Testis (tissue), 2 donors: Measurements from ENCODE around the gene PNLIPRP2.

Experiments
- POLR2A ChIP-seq: fragments of 450-650 bp; IDR thresholded peaks from one replicate; pipeline ENCODE4 v1.6.1; 2017; ENCODE audit warnings: antibody characterized with exemption, mild to moderate bottlenecking, moderate library complexity
- TF ChIP-seq, protein P1 (sequence below), 3 experiments: fragments of 450-650 bp in 2 of 3; fragments of 200-600 bp in 1 of 3; sonication (generic) in 1 of 3; IDR thresholded peaks; one replicate each; pipeline ENCODE4 v1.5.1; 2016 to 2019; ENCODE audit warnings: antibody characterized with exemption in 3 of 3, mild to moderate bottlenecking in 2 of 3, moderate library complexity in 1 of 3

DNA sequence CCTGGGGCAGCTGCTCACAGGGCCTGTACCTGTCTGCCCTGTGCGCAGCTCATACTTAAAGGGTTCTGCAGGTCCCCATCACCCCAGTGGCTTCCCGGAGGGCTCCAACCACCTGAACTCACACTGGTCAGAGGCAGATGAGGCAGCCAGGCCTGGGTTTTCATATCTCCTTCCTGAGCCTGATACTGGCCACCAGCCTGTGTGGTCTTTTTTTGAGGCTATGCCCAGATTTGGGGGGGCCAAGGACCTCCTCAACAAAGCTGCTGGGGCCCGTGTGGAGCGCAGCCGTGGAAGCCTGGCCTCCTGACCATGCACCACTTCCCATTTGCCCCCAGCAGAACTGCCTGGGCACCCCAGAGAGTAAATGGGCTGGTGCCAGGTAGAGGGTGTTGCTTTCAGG, 25.7 kb downstream of the PNLIPRP2 start:
- TF ChIP-seq, protein P1, sequence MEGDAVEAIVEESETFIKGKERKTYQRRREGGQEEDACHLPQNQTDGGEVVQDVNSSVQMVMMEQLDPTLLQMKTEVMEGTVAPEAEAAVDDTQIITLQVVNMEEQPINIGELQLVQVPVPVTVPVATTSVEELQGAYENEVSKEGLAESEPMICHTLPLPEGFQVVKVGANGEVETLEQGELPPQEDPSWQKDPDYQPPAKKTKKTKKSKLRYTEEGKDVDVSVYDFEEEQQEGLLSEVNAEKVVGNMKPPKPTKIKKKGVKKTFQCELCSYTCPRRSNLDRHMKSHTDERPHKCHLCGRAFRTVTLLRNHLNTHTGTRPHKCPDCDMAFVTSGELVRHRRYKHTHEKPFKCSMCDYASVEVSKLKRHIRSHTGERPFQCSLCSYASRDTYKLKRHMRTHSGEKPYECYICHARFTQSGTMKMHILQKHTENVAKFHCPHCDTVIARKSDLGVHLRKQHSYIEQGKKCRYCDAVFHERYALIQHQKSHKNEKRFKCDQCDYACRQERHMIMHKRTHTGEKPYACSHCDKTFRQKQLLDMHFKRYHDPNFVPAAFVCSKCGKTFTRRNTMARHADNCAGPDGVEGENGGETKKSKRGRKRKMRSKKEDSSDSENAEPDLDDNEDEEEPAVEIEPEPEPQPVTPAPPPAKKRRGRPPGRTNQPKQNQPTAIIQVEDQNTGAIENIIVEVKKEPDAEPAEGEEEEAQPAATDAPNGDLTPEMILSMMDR (IDR thresholded peaks at IDR 0.05): no peak
- no peak for TF ChIP-seq POLR2A
